SK-N-SH treated with all-trans-retinoic acid at 6 μM for 48 hours (cell line): ENCODE measurements around the gene PHLDB1.
"Not testable (repeated sequence)": the region's sequence is repeated elsewhere in the genome, so short reads cannot be mapped to it uniquely, and the experiment has no call there.

Source experiments
- ATAC-seq: fragments of 200-7000 bp; cut with Tn5 transposase; 3 replicates; pipeline ENCODE4 v1.9.1; 2020; ENCODE audit warnings: mild to moderate bottlenecking, moderate library complexity
- BACH2 ChIP-seq: fragments of 250-450 bp; sonication (Bioruptor Pico); IDR thresholded peaks from 2 replicates; pipeline ENCODE4 v1.9.0; 2021; ENCODE audit warnings: mild to moderate bottlenecking, borderline replicate concordance
- CSDC2 ChIP-seq: fragments of 250-450 bp; sonication (Bioruptor Pico); IDR thresholded peaks from 2 replicates; pipeline ENCODE4 v1.5.0; 2020; ENCODE audit warnings: mild to moderate bottlenecking, moderate library complexity
- ESRRG ChIP-seq: fragments of 250-450 bp; sonication (Bioruptor Pico); IDR thresholded peaks from 2 replicates; pipeline ENCODE4 v1.6.1; 2021; ENCODE audit warnings: mild to moderate bottlenecking
- ISL1 ChIP-seq: fragments of 250-450 bp; sonication (Bioruptor Pico); IDR thresholded peaks from 2 replicates; pipeline ENCODE4 v2.1.2; 2022; ENCODE audit warnings: mild to moderate bottlenecking, moderate library complexity
- OSR1 ChIP-seq: fragments of 250-450 bp; sonication (Bioruptor Pico); IDR thresholded peaks from 2 replicates; pipeline ENCODE4 v1.8.0; 2022; ENCODE audit warnings: moderate library complexity, mild to moderate bottlenecking, inconsistent platforms
- PPARA ChIP-seq: fragments of 250-450 bp; sonication (Bioruptor Pico); IDR thresholded peaks from 2 replicates; pipeline ENCODE4 v1.5.0; 2020; ENCODE audit warnings: mild to moderate bottlenecking, borderline replicate concordance
- RARB ChIP-seq: fragments of 250-450 bp; sonication (Bioruptor Pico); IDR thresholded peaks from 2 replicates; pipeline ENCODE4 v1.8.0; 2021; ENCODE audit warnings: mild to moderate bottlenecking, moderate library complexity
- SNAI2 ChIP-seq: fragments of 250-450 bp; sonication (Bioruptor Pico); IDR thresholded peaks from 2 replicates; pipeline ENCODE4 v1.5.0; 2020; ENCODE audit warnings: mild to moderate bottlenecking, moderate library complexity
- TOX ChIP-seq: fragments of 250-450 bp; sonication (Bioruptor Pico); IDR thresholded peaks from 2 replicates; pipeline ENCODE4 v1.8.0; 2021; ENCODE audit warnings: mild to moderate bottlenecking, moderate library complexity, borderline replicate concordance
- ZC3H10 ChIP-seq: fragments of 250-450 bp; sonication (Bioruptor Pico); IDR thresholded peaks from 2 replicates; pipeline ENCODE4 v1.5.1; 2021; ENCODE audit warnings: mild to moderate bottlenecking, moderate library complexity
- ZFP3 ChIP-seq: fragments of 250-450 bp; sonication (Bioruptor Pico); IDR thresholded peaks from 2 replicates; pipeline ENCODE4 v1.5.0; 2020; ENCODE audit warnings: mild to moderate bottlenecking, moderate library complexity
- ZFP30 ChIP-seq: fragments of 450-650 bp; formaldehyde crosslinking; IDR thresholded peaks from 2 replicates; pipeline ENCODE4 v1.5.0; 2022; ENCODE audit warnings: mild to moderate bottlenecking, moderate library complexity
- ZNF70 ChIP-seq: fragments of 450-650 bp; formaldehyde crosslinking; IDR thresholded peaks from 2 replicates; pipeline ENCODE4 v1.5.0; 2020; ENCODE audit warnings: mild to moderate bottlenecking, moderate library complexity
- ZNF8 ChIP-seq: fragments of 450-650 bp; formaldehyde crosslinking; IDR thresholded peaks from 2 replicates; pipeline ENCODE4 v1.5.0; 2020; ENCODE audit warnings: mild to moderate bottlenecking, moderate library complexity
- TF ChIP-seq, protein P1 (sequence below): fragments of 250-450 bp; sonication (Bioruptor Pico); IDR thresholded peaks from 2 replicates; pipeline ENCODE4 v1.5.0; 2020; ENCODE audit warnings: mild to moderate bottlenecking, moderate library complexity
- TF ChIP-seq, protein P2 (sequence below): fragments of 250-450 bp; sonication (Bioruptor Pico); IDR thresholded peaks from 2 replicates; pipeline ENCODE4 v1.8.0; 2020; ENCODE audit warnings: mild to moderate bottlenecking, moderate library complexity, borderline replicate concordance
- TF ChIP-seq, protein P3 (sequence below): fragments of 250-450 bp; sonication (Bioruptor Pico); IDR thresholded peaks from 2 replicates; pipeline ENCODE4 v1.8.0; 2021; ENCODE audit warnings: low read depth, mild to moderate bottlenecking, moderate library complexity, borderline replicate concordance
- TF ChIP-seq, protein P4 (sequence below): fragments of 250-450 bp; sonication (Bioruptor Pico); IDR thresholded peaks from 2 replicates; pipeline ENCODE4 v1.5.1; 2021; ENCODE audit warnings: mild to moderate bottlenecking, moderate library complexity

PHLDB1 gene

DNA sequence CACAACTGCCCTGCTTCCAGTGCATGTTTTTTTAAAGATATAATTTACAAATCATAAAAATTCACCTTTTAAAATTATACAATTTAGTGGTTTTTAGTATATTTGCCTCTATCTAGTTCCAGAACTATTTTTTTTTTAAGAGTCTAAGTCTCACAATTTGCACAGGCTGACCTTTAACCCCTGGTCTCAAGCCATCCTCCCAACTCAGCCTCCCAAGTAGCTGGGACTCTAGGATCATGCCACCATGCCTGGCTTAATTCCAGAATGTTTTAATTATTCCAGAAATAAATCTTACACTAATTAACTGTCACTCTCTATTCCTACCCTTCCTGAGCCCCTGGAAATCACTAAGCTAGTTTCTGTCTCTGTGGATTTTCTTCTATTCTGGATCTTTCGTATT, 36.6 kb upstream of the PHLDB1 start:
- ATAC-seq, result no peak
- TF ChIP-seq ZC3H10 (CRISPR knock-in tag) (no peak), BACH2 (CRISPR knock-in tag) (no peak), OSR1 (no peak), ZFP30 (CRISPR knock-in tag) (no peak), CSDC2 (CRISPR knock-in tag) (no peak), RARB (CRISPR knock-in tag) (no peak), ZNF8 (no peak), TOX (CRISPR knock-in tag) (no peak), ZNF70 (CRISPR knock-in tag) (no peak), ISL1 (CRISPR knock-in tag) (no peak), ESRRG (CRISPR knock-in tag) (no peak), SNAI2 (CRISPR knock-in tag) (no peak)
- TF ChIP-seq, protein P1, sequence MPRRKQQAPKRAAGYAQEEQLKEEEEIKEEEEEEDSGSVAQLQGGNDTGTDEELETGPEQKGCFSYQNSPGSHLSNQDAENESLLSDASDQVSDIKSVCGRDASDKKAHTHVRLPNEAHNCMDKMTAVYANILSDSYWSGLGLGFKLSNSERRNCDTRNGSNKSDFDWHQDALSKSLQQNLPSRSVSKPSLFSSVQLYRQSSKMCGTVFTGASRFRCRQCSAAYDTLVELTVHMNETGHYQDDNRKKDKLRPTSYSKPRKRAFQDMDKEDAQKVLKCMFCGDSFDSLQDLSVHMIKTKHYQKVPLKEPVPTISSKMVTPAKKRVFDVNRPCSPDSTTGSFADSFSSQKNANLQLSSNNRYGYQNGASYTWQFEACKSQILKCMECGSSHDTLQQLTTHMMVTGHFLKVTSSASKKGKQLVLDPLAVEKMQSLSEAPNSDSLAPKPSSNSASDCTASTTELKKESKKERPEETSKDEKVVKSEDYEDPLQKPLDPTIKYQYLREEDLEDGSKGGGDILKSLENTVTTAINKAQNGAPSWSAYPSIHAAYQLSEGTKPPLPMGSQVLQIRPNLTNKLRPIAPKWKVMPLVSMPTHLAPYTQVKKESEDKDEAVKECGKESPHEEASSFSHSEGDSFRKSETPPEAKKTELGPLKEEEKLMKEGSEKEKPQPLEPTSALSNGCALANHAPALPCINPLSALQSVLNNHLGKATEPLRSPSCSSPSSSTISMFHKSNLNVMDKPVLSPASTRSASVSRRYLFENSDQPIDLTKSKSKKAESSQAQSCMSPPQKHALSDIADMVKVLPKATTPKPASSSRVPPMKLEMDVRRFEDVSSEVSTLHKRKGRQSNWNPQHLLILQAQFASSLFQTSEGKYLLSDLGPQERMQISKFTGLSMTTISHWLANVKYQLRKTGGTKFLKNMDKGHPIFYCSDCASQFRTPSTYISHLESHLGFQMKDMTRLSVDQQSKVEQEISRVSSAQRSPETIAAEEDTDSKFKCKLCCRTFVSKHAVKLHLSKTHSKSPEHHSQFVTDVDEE (CRISPR knock-in tag), result no peak
- TF ChIP-seq, protein P2, sequence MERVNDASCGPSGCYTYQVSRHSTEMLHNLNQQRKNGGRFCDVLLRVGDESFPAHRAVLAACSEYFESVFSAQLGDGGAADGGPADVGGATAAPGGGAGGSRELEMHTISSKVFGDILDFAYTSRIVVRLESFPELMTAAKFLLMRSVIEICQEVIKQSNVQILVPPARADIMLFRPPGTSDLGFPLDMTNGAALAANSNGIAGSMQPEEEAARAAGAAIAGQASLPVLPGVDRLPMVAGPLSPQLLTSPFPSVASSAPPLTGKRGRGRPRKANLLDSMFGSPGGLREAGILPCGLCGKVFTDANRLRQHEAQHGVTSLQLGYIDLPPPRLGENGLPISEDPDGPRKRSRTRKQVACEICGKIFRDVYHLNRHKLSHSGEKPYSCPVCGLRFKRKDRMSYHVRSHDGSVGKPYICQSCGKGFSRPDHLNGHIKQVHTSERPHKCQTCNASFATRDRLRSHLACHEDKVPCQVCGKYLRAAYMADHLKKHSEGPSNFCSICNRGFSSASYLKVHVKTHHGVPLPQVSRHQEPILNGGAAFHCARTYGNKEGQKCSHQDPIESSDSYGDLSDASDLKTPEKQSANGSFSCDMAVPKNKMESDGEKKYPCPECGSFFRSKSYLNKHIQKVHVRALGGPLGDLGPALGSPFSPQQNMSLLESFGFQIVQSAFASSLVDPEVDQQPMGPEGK (CRISPR knock-in tag), result no peak
- TF ChIP-seq, protein P3, sequence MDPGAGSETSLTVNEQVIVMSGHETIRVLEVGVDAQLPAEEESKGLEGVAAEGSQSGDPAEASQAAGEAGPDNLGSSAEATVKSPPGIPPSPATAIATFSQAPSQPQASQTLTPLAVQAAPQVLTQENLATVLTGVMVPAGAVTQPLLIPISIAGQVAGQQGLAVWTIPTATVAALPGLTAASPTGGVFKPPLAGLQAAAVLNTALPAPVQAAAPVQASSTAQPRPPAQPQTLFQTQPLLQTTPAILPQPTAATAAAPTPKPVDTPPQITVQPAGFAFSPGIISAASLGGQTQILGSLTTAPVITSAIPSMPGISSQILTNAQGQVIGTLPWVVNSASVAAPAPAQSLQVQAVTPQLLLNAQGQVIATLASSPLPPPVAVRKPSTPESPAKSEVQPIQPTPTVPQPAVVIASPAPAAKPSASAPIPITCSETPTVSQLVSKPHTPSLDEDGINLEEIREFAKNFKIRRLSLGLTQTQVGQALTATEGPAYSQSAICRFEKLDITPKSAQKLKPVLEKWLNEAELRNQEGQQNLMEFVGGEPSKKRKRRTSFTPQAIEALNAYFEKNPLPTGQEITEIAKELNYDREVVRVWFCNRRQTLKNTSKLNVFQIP, result no peak
- TF ChIP-seq, protein P4, sequence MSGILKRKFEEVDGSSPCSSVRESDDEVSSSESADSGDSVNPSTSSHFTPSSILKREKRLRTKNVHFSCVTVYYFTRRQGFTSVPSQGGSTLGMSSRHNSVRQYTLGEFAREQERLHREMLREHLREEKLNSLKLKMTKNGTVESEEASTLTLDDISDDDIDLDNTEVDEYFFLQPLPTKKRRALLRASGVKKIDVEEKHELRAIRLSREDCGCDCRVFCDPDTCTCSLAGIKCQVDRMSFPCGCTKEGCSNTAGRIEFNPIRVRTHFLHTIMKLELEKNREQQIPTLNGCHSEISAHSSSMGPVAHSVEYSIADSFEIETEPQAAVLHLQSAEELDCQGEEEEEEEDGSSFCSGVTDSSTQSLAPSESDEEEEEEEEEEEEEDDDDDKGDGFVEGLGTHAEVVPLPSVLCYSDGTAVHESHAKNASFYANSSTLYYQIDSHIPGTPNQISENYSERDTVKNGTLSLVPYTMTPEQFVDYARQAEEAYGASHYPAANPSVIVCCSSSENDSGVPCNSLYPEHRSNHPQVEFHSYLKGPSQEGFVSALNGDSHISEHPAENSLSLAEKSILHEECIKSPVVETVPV (CRISPR knock-in tag), result no peak

DNA sequence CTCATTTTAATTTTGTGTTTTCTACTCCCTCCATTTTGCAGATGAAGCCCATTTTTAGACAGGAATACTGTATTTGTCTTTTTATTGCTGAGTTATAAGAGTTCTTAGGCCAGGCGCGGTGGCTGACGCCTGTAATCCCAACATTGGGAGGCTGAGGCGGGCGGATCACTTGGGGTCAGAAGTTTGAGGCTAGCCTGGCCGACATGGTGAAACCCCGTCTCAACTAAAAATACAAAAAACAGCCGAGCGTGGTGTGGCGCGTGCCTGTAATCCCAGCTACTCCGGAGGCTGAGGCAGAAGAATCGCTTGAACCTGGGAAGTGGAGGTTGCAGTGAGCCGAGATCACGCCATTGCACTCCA, 35.7 kb upstream of the PHLDB1 start:
- not testable (repeated sequence) for ATAC-seq
- peak; percentile 90 for TF ChIP-seq ZFP3 (CRISPR knock-in tag)

DNA sequence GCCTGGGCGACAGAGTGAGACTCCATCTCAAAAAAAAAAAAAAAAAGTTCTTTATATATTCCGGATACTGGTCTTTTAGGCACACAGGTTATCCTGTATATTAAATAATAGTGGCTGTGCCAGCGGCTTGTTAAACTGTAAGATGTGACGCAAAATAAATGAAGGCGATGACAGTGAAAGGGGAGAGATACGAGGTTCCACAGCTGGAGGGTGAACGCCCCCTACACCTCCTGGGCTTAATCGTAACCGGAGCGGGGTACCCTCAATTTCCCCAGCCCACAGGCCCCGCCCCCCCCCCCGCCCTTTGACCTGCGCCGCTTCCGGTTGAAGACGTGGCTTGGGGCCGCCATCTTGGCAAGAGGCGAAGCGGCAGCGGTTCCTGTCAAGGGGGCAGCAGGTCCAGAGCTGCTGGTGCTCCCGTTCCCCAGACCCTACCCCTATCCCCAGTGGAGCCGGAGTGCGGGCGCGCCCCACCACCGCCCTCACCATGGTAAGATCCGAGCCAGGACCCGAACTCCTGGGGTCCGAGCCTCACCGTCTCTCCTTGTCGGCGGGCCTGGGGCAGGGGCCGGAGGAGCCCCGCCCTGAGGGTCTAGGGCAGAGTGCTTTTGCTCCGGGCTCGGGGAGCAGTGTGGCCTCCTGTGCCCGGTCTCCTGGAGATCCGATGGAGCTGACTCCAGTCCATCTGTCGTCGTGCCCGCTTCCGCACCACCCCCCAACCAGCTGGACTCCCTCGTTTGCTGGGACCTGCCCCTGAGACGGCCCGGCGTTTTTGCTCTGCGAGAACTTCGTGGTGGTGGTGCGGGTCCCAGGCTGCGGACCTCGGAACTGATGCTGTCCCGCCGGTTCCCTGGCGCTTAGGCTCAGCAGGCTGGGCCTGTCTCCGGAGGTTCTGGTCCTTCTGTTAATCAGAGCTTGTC, 35.1 kb upstream of the PHLDB1 start, which contains the start of gene ARCN1:
Gene ARCN1 (plus strand): TSS at position 349 of the 920 bp plus-strand sequence. CDS start 139 bp downstream, at position 488.
- ATAC-seq, result peak; percentile 85
- TF ChIP-seq, protein P4 (CRISPR knock-in tag), result no peak

DNA sequence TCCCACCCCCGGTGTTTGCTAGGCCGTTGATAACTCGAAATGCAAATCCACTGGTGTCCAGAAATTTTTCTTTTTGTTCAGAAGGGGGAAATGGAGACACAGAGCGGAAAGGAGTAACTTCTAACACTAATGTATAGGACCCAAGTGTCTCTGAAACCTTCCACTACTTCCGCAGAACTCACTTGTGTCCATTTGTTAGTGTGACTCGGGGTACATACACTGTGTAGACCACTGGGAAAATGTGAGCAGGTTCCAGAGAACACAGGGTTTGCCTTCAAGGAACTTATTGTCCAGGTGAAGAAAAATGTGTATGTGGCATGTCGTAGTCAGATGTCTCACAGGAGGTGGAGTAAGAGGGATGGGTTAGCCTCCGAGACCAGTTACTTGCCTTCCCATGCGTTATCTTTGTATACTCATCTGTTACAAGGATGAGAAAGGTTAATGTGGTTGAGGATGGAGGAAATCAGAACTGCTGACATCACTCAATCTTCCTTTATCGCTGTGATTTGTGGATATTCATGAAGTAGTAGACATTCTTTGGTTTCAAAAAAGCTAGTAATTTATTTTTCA, 34.3 kb upstream of the PHLDB1 start:
- TF ChIP-seq BACH2 (CRISPR knock-in tag), result no peak
- no peak for TF ChIP-seq ZC3H10 (CRISPR knock-in tag)
- TF ChIP-seq OSR1, result no peak
- TF ChIP-seq PPARA, result no peak
- no peak for TF ChIP-seq ESRRG (CRISPR knock-in tag)
- no peak for TF ChIP-seq ZFP3 (CRISPR knock-in tag)
- TF ChIP-seq, protein P3, result no peak
- ATAC-seq, result peak; percentile 58
